Measurements from ENCODE around the gene CRABP1.
"Not testable (repeated sequence)": the region's sequence is repeated elsewhere in the genome, so short reads cannot be mapped to it uniquely, and the experiment has no call there.

The CRABP1 gene

GRCh38 chr15:78364233-78364632 is 24.1 kb downstream of the CRABP1 start:
- no peaks in the 10 kb centered on the region for H3K9me3 ChIP-seq (ENCODE audit: control insufficient read depth, insufficient read depth, low read length)
- no peaks in the 10 kb centered on the region; the same call in 1 of the 2 replicates for H3K4me1 ChIP-seq (ENCODE audit: insufficient read depth, low read length)
- no peaks in the 10 kb centered on the region for H3K36me3 ChIP-seq (ENCODE audit: insufficient read depth, low read length)
- no peak overlapping the region for H3K9ac ChIP-seq (ENCODE audit: low read depth, low read length)

- Histone ChIP-seq H3K4me1 (ENCODE audit: insufficient read depth, low read length) (no peaks in the 10 kb centered on the region), H3K36me3 (ENCODE audit: insufficient read depth, low read length) (no peaks in the 10 kb centered on the region), H3K9me3 (ENCODE audit: control insufficient read depth, insufficient read depth, low read length) (no peaks in the 10 kb centered on the region), H3K9ac (ENCODE audit: low read depth, low read length) (no peak overlapping the region)
These were observed 25.8 kb downstream of the CRABP1 start for GRCh38 chr15:78365917-78366316.

- H3K4me1 ChIP-seq (ENCODE audit: insufficient read depth, low read length) = no peaks in the 10 kb centered on the region
- no peaks in the 10 kb centered on the region for H3K9me3 ChIP-seq (ENCODE audit: control insufficient read depth, insufficient read depth, low read length)
- no peaks in the 10 kb centered on the region for H3K36me3 ChIP-seq (ENCODE audit: insufficient read depth, low read length)
- no peak overlapping the region for H3K9ac ChIP-seq (ENCODE audit: low read depth, low read length)
These were observed 26.2 kb downstream of the CRABP1 start for GRCh38 chr15:78366342-78366741.

- no peaks in the 10 kb centered on the region for H3K4me1 ChIP-seq (ENCODE audit: insufficient read depth, low read length)
- no peaks in the 10 kb centered on the region for H3K9me3 ChIP-seq (ENCODE audit: control insufficient read depth, insufficient read depth, low read length)
- H3K9ac ChIP-seq (ENCODE audit: low read depth, low read length) = no peak overlapping the region
- H3K36me3 ChIP-seq (ENCODE audit: insufficient read depth, low read length) = no peaks in the 10 kb centered on the region
These were observed 28.5 kb downstream of the CRABP1 start for GRCh38 chr15:78368651-78369050.

- no peak overlapping the region for H3K9ac ChIP-seq (ENCODE audit: low read depth, low read length)
- no peaks in the 10 kb centered on the region for H3K9me3 ChIP-seq (ENCODE audit: control insufficient read depth, insufficient read depth, low read length)
- no peaks in the 10 kb centered on the region for H3K36me3 ChIP-seq (ENCODE audit: insufficient read depth, low read length)
- no peaks in the 10 kb centered on the region for H3K4me1 ChIP-seq (ENCODE audit: insufficient read depth, low read length)
These were observed 29.0 kb downstream of the CRABP1 start for GRCh38 chr15:78369161-78369560.

- no peaks in the 10 kb centered on the region; the same call in 1 of the 2 replicates for H3K4me1 ChIP-seq (ENCODE audit: insufficient read depth, low read length)
- H3K9me3 ChIP-seq (ENCODE audit: control insufficient read depth, insufficient read depth, low read length) = no peaks in the 10 kb centered on the region
- H3K9ac ChIP-seq (ENCODE audit: low read depth, low read length) = no peak overlapping the region
- H3K36me3 ChIP-seq (ENCODE audit: insufficient read depth, low read length) = no peaks in the 10 kb centered on the region
These were observed 29.9 kb downstream of the CRABP1 start for GRCh38 chr15:78370013-78370412.

- Histone ChIP-seq H3K9ac (ENCODE audit: low read depth, low read length) (no peak overlapping the region), H3K36me3 (ENCODE audit: insufficient read depth, low read length) (no peaks in the 10 kb centered on the region), H3K4me1 (ENCODE audit: insufficient read depth, low read length) (no peaks in the 10 kb centered on the region; the same call in 1 of the 2 replicates), H3K9me3 (ENCODE audit: control insufficient read depth, insufficient read depth, low read length) (no peaks in the 10 kb centered on the region)
These were observed 32.7 kb downstream of the CRABP1 start for GRCh38 chr15:78372880-78373279.

GRCh38 chr15:78374436-78375393 is 34.6 kb downstream of the CRABP1 start:
- Histone ChIP-seq H3K9me3 (ENCODE audit: control insufficient read depth, insufficient read depth, low read length) (no peaks in the 10 kb centered on the region), H3K9ac (ENCODE audit: low read depth, low read length) (no peak overlapping the region)

GRCh38 chr15:78380143-78380542 is 40.0 kb downstream of the CRABP1 start:
- not testable (repeated sequence) for H3K4me1 ChIP-seq (ENCODE audit: insufficient read depth, low read length); H3K9me3 ChIP-seq (ENCODE audit: control insufficient read depth, insufficient read depth, low read length); H3K9ac ChIP-seq (ENCODE audit: low read depth, low read length); H3K36me3 ChIP-seq (ENCODE audit: insufficient read depth, low read length)

More at GRCh38 chr15:78374436-78375393, 34.6 kb downstream of the CRABP1 start:
- no peaks in the 10 kb centered on the region for H3K36me3 ChIP-seq (ENCODE audit: insufficient read depth, low read length)
- H3K4me1 ChIP-seq (ENCODE audit: insufficient read depth, low read length) = no peaks in the 10 kb centered on the region; the same call in 1 of the 2 replicates

- Histone ChIP-seq H3K9me3 (ENCODE audit: control insufficient read depth, insufficient read depth, low read length) (no peaks in the 10 kb centered on the region), H3K36me3 (ENCODE audit: insufficient read depth, low read length) (no peaks in the 10 kb centered on the region), H3K9ac (ENCODE audit: low read depth, low read length) (no peak overlapping the region), H3K4me1 (ENCODE audit: insufficient read depth, low read length) (peaks cover 9% of the 10 kb centered on the region)
These were observed 42.1 kb downstream of the CRABP1 start for GRCh38 chr15:78382114-78382880.

GRCh38 chr15:78384651-78385050 is 44.5 kb downstream of the CRABP1 start:
- Histone ChIP-seq H3K36me3 (ENCODE audit: insufficient read depth, low read length) (no peaks in the 10 kb centered on the region), H3K4me1 (ENCODE audit: insufficient read depth, low read length) (peaks cover 26% of the 10 kb centered on the region), H3K9me3 (ENCODE audit: control insufficient read depth, insufficient read depth, low read length) (no peaks in the 10 kb centered on the region), H3K9ac (ENCODE audit: low read depth, low read length) (no peak overlapping the region)

GRCh38 chr15:78387246-78388037 is 47.3 kb downstream of the CRABP1 start:
- Histone ChIP-seq H3K36me3 (ENCODE audit: insufficient read depth, low read length) (no peaks in the 10 kb centered on the region), H3K9me3 (ENCODE audit: control insufficient read depth, insufficient read depth, low read length) (no peaks in the 10 kb centered on the region), H3K4me1 (ENCODE audit: insufficient read depth, low read length) (peaks cover 28% of the 10 kb centered on the region), H3K9ac (ENCODE audit: low read depth, low read length) (no peak overlapping the region)

- Histone ChIP-seq H3K9me3 (ENCODE audit: control insufficient read depth, insufficient read depth, low read length) (no peaks in the 10 kb centered on the region), H3K36me3 (ENCODE audit: insufficient read depth, low read length) (no peaks in the 10 kb centered on the region), H3K4me1 (ENCODE audit: insufficient read depth, low read length) (peaks cover 30% of the 10 kb centered on the region), H3K9ac (ENCODE audit: low read depth, low read length) (no peak overlapping the region)
These were observed 48.7 kb downstream of the CRABP1 start for GRCh38 chr15:78388865-78389264.

GRCh38 chr15:78389322-78389721 is 49.2 kb downstream of the CRABP1 start:
- Histone ChIP-seq H3K36me3 (ENCODE audit: insufficient read depth, low read length) (no peaks in the 10 kb centered on the region), H3K4me1 (ENCODE audit: insufficient read depth, low read length) (peaks cover 34% of the 10 kb centered on the region), H3K9ac (ENCODE audit: low read depth, low read length) (no peak overlapping the region), H3K9me3 (ENCODE audit: control insufficient read depth, insufficient read depth, low read length) (no peaks in the 10 kb centered on the region)
